Measurements from ENCODE around the gene WDR49. TPM values are rescaled to one million over a fixed set of nuclear protein-coding genes. Genes with fewer than 3 reads are reported as not detected.

Gene WDR49
- 74.2 TPM for polyA plus RNA-seq (2013)

- no peaks in the 10 kb centered on the region for H3K27me3 ChIP-seq (replicated peaks in 2 of 5; ENCODE audit: control insufficient read depth in 4 of 5, insufficient read depth in 5 of 5, low read length in 4 of 5)
- ChIA-PET POLR2A (no interaction called here), CTCF (interaction anchor here (1.1 to 1.3 kb wide), 2 partner anchors 31 to 158 kb away, joined by 3 read pairs; no protein-coding TSS in a partner anchor)
- no peaks in the 10 kb centered on the region for H3K9me3 ChIP-seq (ENCODE audit: control extremely low read depth in 1 of 5, control insufficient read depth in 4 of 5, insufficient read depth in 2 of 5, low read depth in 1 of 5, low read length in 4 of 5)
- peak; percentile 49 to 86 (median 84) for DNase-seq
- H3K4me1 ChIP-seq (ENCODE audit: control extremely low read depth in 1 of 4, control insufficient read depth in 4 of 4, insufficient read depth in 4 of 4, low read length in 3 of 4) = peaks cover 15 to 48% (median 22%) of the 10 kb centered on the region in 4 experiments
- H3K4me3 ChIP-seq (ENCODE audit: control insufficient read depth in 1 of 7, extremely low read depth in 1 of 7, insufficient read depth in 4 of 7, low read depth in 2 of 7, low read length in 6 of 7) = peak within 1 kb of the TSS in 5 of 7 experiments; percentile 39 to 78 (median 71)
- WGBS (ENCODE audit: insufficient coverage) = no CpG with 5 or more reads among the region's 1 CpG
- peaks cover 0 to 2% (median 0%) of the 10 kb centered on the region in 4 experiments for H3K36me3 ChIP-seq (ENCODE audit: control insufficient read depth in 4 of 4, insufficient read depth in 4 of 4, low read length in 3 of 4)
- H3K27ac ChIP-seq (ENCODE audit: insufficient read depth in 1 of 2, low read depth in 1 of 2, low read length in 2 of 2, poor library complexity in 1 of 2, severe bottlenecking in 2 of 2) = peak within 1 kb of the TSS; percentile 61 to 73
Observed at GRCh38 chr3:167653760-167654159, at the start of gene WDR49. TSS of gene WDR49 (minus strand) at chr3:167653942. CDS start at chr3:167653425, 517 bp downstream.

GRCh38 chr3:167700926-167701325, 47.2 kb upstream of the WDR49 start:
- Histone ChIP-seq H3K4me3 (ENCODE audit: control insufficient read depth in 1 of 7, extremely low read depth in 1 of 7, insufficient read depth in 4 of 7, low read depth in 2 of 7, low read length in 6 of 7) (no peak overlapping the region), H3K9me3 (ENCODE audit: control extremely low read depth in 1 of 5, control insufficient read depth in 4 of 5, insufficient read depth in 2 of 5, low read depth in 1 of 5, low read length in 4 of 5) (peaks cover 0 to 2% (median 0%) of the 10 kb centered on the region in 5 experiments), H3K4me1 (ENCODE audit: control extremely low read depth in 1 of 4, control insufficient read depth in 4 of 4, insufficient read depth in 4 of 4, low read length in 3 of 4) (peaks cover 0 to 3% (median 0%) of the 10 kb centered on the region in 4 experiments), H3K27ac (ENCODE audit: insufficient read depth in 1 of 2, low read depth in 1 of 2, low read length in 2 of 2, poor library complexity in 1 of 2, severe bottlenecking in 2 of 2) (no peak overlapping the region), H3K27me3 (replicated peaks in 2 of 5; ENCODE audit: control insufficient read depth in 4 of 5, insufficient read depth in 5 of 5, low read length in 4 of 5) (no peaks in the 10 kb centered on the region), H3K36me3 (ENCODE audit: control insufficient read depth in 4 of 4, insufficient read depth in 4 of 4, low read length in 3 of 4) (peaks cover 6 to 58% (median 27%) of the 10 kb centered on the region in 4 experiments)
- ChIA-PET CTCF (interaction anchor here (0.6 to 1.5 kb wide), 6 partner anchors 9 to 295 kb away, joined by 3 to 6 read pairs (median 3); no protein-coding TSS in a partner anchor), POLR2A (no interaction called here)
- DNase-seq = no peak
- no CpG with 5 or more reads among the region's 2 CpGs for WGBS (ENCODE audit: insufficient coverage)

DNA sequence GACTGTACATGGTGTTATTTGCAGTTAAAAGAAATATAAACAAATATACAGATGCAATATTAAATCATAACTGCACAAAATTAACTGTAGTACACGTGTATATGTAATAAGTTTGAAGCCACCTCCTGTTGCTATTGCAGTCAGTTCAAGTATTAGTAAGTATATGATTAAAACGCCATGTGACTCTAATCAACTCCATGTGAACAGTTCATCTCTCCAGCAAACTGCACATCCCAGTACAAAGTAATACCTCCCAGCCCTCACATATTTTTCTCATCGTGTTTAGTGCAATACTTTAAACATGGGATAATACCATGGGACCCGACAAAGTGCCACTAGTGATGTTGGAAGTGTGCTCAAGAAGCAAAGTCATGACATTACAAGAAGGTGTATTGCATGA, 46.3 kb upstream of the WDR49 start:
- peaks cover 13 to 63% (median 30%) of the 10 kb centered on the region in 4 experiments for H3K36me3 ChIP-seq (ENCODE audit: control insufficient read depth in 4 of 4, insufficient read depth in 4 of 4, low read length in 3 of 4)
- POLR2A ChIA-PET = no interaction called here
- H3K27me3 ChIP-seq (replicated peaks in 2 of 5; ENCODE audit: control insufficient read depth in 4 of 5, insufficient read depth in 5 of 5, low read length in 4 of 5) = no peaks in the 10 kb centered on the region
- peaks cover 0 to 2% (median 0%) of the 10 kb centered on the region in 5 experiments for H3K9me3 ChIP-seq (ENCODE audit: control extremely low read depth in 1 of 5, control insufficient read depth in 4 of 5, insufficient read depth in 2 of 5, low read depth in 1 of 5, low read length in 4 of 5)
- H3K4me3 ChIP-seq (ENCODE audit: control insufficient read depth in 1 of 7, extremely low read depth in 1 of 7, insufficient read depth in 4 of 7, low read depth in 2 of 7, low read length in 6 of 7) = no peak overlapping the region
- 100% methylated on average over 1 of the region's 4 CpGs for whole genome bisulfite sequencing (ENCODE audit: insufficient coverage)
- H3K4me1 ChIP-seq (ENCODE audit: control extremely low read depth in 1 of 4, control insufficient read depth in 4 of 4, insufficient read depth in 4 of 4, low read length in 3 of 4) = peaks cover 0 to 3% (median 0%) of the 10 kb centered on the region in 4 experiments
- no peak overlapping the region for H3K27ac ChIP-seq (ENCODE audit: insufficient read depth in 1 of 2, low read depth in 1 of 2, low read length in 2 of 2, poor library complexity in 1 of 2, severe bottlenecking in 2 of 2)
- DNase-seq = no peak
- CTCF ChIA-PET = interaction anchor here (0.6 to 1.5 kb wide), 5 partner anchors 9 to 294 kb away, joined by 3 read pairs; no protein-coding TSS in a partner anchor

DNA sequence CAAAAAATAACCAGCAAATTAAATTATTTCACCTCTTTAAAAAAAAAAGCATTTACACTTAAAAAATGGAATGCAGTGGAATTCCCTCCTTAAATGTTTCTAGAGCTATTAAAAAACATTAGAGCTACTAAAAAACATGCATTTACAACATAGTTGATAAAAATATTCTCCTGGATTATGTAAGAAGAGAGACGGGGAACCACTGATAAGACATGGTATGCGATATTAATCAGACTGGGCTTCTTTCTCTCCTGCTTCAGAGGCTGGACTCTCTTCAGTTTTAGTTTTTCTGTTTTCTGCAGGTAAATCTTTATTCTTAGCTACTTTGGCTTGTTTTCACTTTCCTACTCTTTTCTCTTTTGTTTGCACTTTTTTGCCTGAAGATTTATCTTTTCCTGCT, 40.4 kb upstream of the WDR49 start:
- no peaks in the 10 kb centered on the region for H3K9me3 ChIP-seq (ENCODE audit: control extremely low read depth in 1 of 5, control insufficient read depth in 4 of 5, insufficient read depth in 2 of 5, low read depth in 1 of 5, low read length in 4 of 5)
- H3K27ac ChIP-seq (ENCODE audit: insufficient read depth in 1 of 2, low read depth in 1 of 2, low read length in 2 of 2, poor library complexity in 1 of 2, severe bottlenecking in 2 of 2) = no peak overlapping the region
- DNase-seq = no peak
- ChIA-PET POLR2A (no interaction called here), CTCF (interaction anchor here (0.6 to 2.4 kb wide), 4 partner anchors 9 to 202 kb away, joined by 3 to 13 read pairs (median 5); no protein-coding TSS in a partner anchor)
- no peaks in the 10 kb centered on the region for H3K27me3 ChIP-seq (replicated peaks in 2 of 5; ENCODE audit: control insufficient read depth in 4 of 5, insufficient read depth in 5 of 5, low read length in 4 of 5)
- peaks cover 2 to 47% (median 32%) of the 10 kb centered on the region in 4 experiments for H3K36me3 ChIP-seq (ENCODE audit: control insufficient read depth in 4 of 4, insufficient read depth in 4 of 4, low read length in 3 of 4)
- H3K4me1 ChIP-seq (ENCODE audit: control extremely low read depth in 1 of 4, control insufficient read depth in 4 of 4, insufficient read depth in 4 of 4, low read length in 3 of 4) = peaks cover 0 to 8% (median 3%) of the 10 kb centered on the region in 4 experiments
- 90% methylated on average over 2 of the region's 2 CpGs for WGBS (ENCODE audit: insufficient coverage)
- no peak overlapping the region for H3K4me3 ChIP-seq (ENCODE audit: control insufficient read depth in 1 of 7, extremely low read depth in 1 of 7, insufficient read depth in 4 of 7, low read depth in 2 of 7, low read length in 6 of 7)

- Histone ChIP-seq H3K36me3 (ENCODE audit: control insufficient read depth in 4 of 4, insufficient read depth in 4 of 4, low read length in 3 of 4) (peaks cover 5 to 51% (median 35%) of the 10 kb centered on the region in 4 experiments), H3K4me3 (ENCODE audit: control insufficient read depth in 1 of 7, extremely low read depth in 1 of 7, insufficient read depth in 4 of 7, low read depth in 2 of 7, low read length in 6 of 7) (no peak overlapping the region), H3K9me3 (ENCODE audit: control extremely low read depth in 1 of 5, control insufficient read depth in 4 of 5, insufficient read depth in 2 of 5, low read depth in 1 of 5, low read length in 4 of 5) (no peaks in the 10 kb centered on the region), H3K27ac (ENCODE audit: insufficient read depth in 1 of 2, low read depth in 1 of 2, low read length in 2 of 2, poor library complexity in 1 of 2, severe bottlenecking in 2 of 2) (no peak overlapping the region), H3K4me1 (ENCODE audit: control extremely low read depth in 1 of 4, control insufficient read depth in 4 of 4, insufficient read depth in 4 of 4, low read length in 3 of 4) (peaks cover 0 to 5% (median 3%) of the 10 kb centered on the region in 4 experiments), H3K27me3 (replicated peaks in 2 of 5; ENCODE audit: control insufficient read depth in 4 of 5, insufficient read depth in 5 of 5, low read length in 4 of 5) (no peaks in the 10 kb centered on the region)
- DNase-seq = peak; percentile 25 to 88 (median 76)
- ChIA-PET POLR2A (no interaction called here), CTCF (interaction anchor here (0.7 to 2.9 kb wide), 3 partner anchors 9 to 50 kb away, joined by 3 to 11 read pairs (median 3); no protein-coding TSS in a partner anchor)
- WGBS (ENCODE audit: insufficient coverage) = 0% methylated on average over 2 of the region's 3 CpGs
Observed at GRCh38 chr3:167691366-167691765, 37.6 kb upstream of the WDR49 start.

GRCh38 chr3:167684388-167684993, 30.7 kb upstream of the WDR49 start:
- no peak overlapping the region for H3K27ac ChIP-seq (ENCODE audit: insufficient read depth in 1 of 2, low read depth in 1 of 2, low read length in 2 of 2, poor library complexity in 1 of 2, severe bottlenecking in 2 of 2)
- H3K4me1 ChIP-seq (ENCODE audit: control extremely low read depth in 1 of 4, control insufficient read depth in 4 of 4, insufficient read depth in 4 of 4, low read length in 3 of 4) = no peaks in the 10 kb centered on the region
- ChIA-PET POLR2A (no interaction called here), CTCF (interaction anchor here (0.8 to 3.1 kb wide), 23 partner anchors 9 to 304 kb away, joined by 3 to 30 read pairs (median 5); partner anchors contain the start of genes WDR49 and ZBBX)
- H3K9me3 ChIP-seq (ENCODE audit: control extremely low read depth in 1 of 5, control insufficient read depth in 4 of 5, insufficient read depth in 2 of 5, low read depth in 1 of 5, low read length in 4 of 5) = no peaks in the 10 kb centered on the region
- H3K36me3 ChIP-seq (ENCODE audit: control insufficient read depth in 4 of 4, insufficient read depth in 4 of 4, low read length in 3 of 4) = peaks cover 9 to 34% (median 21%) of the 10 kb centered on the region in 4 experiments
- DNase-seq = peak; percentile 67 to 83 (median 72)
- no peak overlapping the region for H3K4me3 ChIP-seq (ENCODE audit: control insufficient read depth in 1 of 7, extremely low read depth in 1 of 7, insufficient read depth in 4 of 7, low read depth in 2 of 7, low read length in 6 of 7)
- H3K27me3 ChIP-seq (replicated peaks in 2 of 5; ENCODE audit: control insufficient read depth in 4 of 5, insufficient read depth in 5 of 5, low read length in 4 of 5) = no peaks in the 10 kb centered on the region

DNA sequence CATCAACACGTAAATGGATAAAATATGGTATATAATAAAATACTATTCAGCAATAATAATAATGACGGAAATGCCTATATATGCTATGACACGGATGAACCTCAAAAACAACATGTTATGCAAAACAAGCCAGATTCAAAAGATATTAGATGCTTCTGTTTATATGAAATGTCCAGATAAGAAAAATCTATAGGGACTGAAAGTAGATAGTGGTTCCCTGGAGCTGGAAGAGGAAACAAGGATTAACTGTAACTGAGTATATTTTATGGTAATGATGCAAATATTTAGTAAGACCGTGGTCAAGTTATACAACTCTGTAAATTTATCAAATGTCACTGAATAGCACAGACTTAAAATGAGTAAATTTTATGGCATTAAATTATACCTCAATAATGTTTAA, 25.8 kb upstream of the WDR49 start:
- peaks cover 7 to 23% (median 11%) of the 10 kb centered on the region in 5 experiments for H3K9me3 ChIP-seq (ENCODE audit: control extremely low read depth in 1 of 5, control insufficient read depth in 4 of 5, insufficient read depth in 2 of 5, low read depth in 1 of 5, low read length in 4 of 5)
- ChIA-PET CTCF (no interaction called here), POLR2A (no interaction called here)
- no peaks in the 10 kb centered on the region for H3K27me3 ChIP-seq (replicated peaks in 2 of 5; ENCODE audit: control insufficient read depth in 4 of 5, insufficient read depth in 5 of 5, low read length in 4 of 5)
- no peak overlapping the region for H3K27ac ChIP-seq (ENCODE audit: insufficient read depth in 1 of 2, low read depth in 1 of 2, low read length in 2 of 2, poor library complexity in 1 of 2, severe bottlenecking in 2 of 2)
- WGBS (ENCODE audit: insufficient coverage) = no CpG with 5 or more reads among the region's 4 CpGs
- no peak overlapping the region for H3K4me3 ChIP-seq (ENCODE audit: control insufficient read depth in 1 of 7, extremely low read depth in 1 of 7, insufficient read depth in 4 of 7, low read depth in 2 of 7, low read length in 6 of 7)
- peaks cover 24 to 54% (median 35%) of the 10 kb centered on the region in 4 experiments for H3K36me3 ChIP-seq (ENCODE audit: control insufficient read depth in 4 of 4, insufficient read depth in 4 of 4, low read length in 3 of 4)
- no peak for DNase-seq
- no peaks in the 10 kb centered on the region for H3K4me1 ChIP-seq (ENCODE audit: control extremely low read depth in 1 of 4, control insufficient read depth in 4 of 4, insufficient read depth in 4 of 4, low read length in 3 of 4)
